HT-29 (cell line): Measurements from ENCODE around the gene GPR61. TPM values are rescaled to one million over a fixed set of nuclear protein-coding genes. Genes with fewer than 3 reads are reported as not detected.

Experiments used
- DNase-seq: peaks from one replicate; pipeline ENCODE4 v3.0.0-alpha.2; 2015; ENCODE audit warnings: low spot score
- total RNA-seq: library from RNA; depleted of rRNA; stranded (reverse); fragments of >200 nt; shearing (Covaris generic); gene quantifications from 2 replicates; pipeline ENCODE4 v1.2.3, GENCODE V29; 2014; rRNA removed

GPR61 gene, protein sequence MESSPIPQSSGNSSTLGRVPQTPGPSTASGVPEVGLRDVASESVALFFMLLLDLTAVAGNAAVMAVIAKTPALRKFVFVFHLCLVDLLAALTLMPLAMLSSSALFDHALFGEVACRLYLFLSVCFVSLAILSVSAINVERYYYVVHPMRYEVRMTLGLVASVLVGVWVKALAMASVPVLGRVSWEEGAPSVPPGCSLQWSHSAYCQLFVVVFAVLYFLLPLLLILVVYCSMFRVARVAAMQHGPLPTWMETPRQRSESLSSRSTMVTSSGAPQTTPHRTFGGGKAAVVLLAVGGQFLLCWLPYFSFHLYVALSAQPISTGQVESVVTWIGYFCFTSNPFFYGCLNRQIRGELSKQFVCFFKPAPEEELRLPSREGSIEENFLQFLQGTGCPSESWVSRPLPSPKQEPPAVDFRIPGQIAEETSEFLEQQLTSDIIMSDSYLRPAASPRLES
- total RNA-seq: 0.18 TPM in 1 of 2 replicates, not detected in the other

GRCh38 chr1:109539676-109540075 is at the start of gene GPR61:
Gene GPR61 (plus strand): TSS chr1:109539872. CDS start chr1:109543023, 3,151 bp downstream.
- no peak for DNase-seq

- DNase-seq: peak; percentile 83
Measured at GRCh38 chr1:109490029-109490933, 49.4 kb upstream of the GPR61 start.

- no peak for DNase-seq
Measured at GRCh38 chr1:109490934-109491302, 48.8 kb upstream of the GPR61 start.

- no peak for DNase-seq
Measured at GRCh38 chr1:109491372-109491771, 48.3 kb upstream of the GPR61 start.

GRCh38 chr1:109492779-109493178 is 46.9 kb upstream of the GPR61 start:
- DNase-seq: no peak

GRCh38 chr1:109493227-109493626 is 46.4 kb upstream of the GPR61 start:
- no peak for DNase-seq

DNA sequence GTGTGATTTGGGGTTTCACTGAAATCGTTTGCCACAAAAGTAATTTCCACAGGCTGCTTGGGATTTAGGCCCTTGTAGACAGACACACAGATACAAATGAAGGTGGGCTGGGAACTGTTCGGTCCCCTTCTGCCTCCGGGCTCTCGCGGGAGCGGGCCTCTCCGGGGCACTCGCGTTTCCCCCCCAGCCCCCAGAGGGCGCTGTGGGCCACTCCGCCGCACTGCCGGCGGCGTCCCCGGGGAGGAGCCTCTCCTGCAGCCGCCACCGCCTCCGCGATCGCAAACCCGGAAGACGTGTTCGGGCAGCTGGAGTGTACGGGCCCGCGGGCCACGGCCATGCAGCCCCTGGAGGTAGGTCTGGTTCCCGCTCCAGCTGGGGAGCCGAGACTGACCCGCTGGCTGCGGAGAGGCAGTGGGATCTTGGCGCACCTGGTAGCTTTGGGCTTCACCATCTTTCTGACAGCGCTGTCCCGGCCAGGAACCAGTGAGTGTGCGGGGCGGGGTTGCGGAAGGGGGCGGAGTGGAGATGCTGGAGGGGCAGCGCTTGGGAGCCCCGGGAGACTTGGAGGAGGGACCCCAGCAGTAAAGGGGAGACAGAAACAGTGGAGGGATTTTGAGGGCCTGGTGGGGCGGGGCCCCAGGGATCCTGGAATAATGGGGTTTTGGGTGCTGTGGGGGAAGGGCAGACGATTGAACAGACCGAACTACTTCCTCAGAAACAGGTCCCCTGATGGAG is 45.7 kb upstream of the GPR61 start, which contains the start of gene CYB561D1:
Gene CYB561D1 (plus strand): TSS at position 290 of the 735 bp plus-strand sequence. CDS start 46 bp downstream, at position 336.
- DNase-seq: peak; percentile 89

DNA sequence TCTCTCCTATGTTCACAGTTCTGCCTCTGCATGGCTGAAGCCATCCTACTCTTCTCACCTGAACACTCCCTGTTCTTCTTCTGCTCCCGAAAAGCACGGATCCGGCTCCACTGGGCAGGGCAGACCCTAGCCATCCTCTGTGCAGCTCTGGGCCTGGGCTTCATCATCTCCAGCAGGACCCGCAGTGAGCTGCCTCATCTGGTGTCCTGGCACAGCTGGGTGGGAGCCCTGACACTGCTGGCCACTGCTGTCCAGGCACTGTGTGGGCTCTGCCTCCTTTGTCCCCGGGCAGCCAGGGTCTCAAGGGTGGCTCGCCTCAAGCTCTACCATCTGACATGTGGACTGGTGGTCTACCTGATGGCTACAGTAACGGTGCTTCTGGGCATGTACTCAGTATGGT is 43.9 kb upstream of the GPR61 start:
- no peak for DNase-seq

- no peak for DNase-seq
Measured at GRCh38 chr1:109497449-109498160, 42.1 kb upstream of the GPR61 start.

- peak; percentile 38 for DNase-seq
Measured at GRCh38 chr1:109498161-109498801, 41.4 kb upstream of the GPR61 start.

GRCh38 chr1:109499081-109499480 is 40.6 kb upstream of the GPR61 start:
- no peak for DNase-seq

DNA sequence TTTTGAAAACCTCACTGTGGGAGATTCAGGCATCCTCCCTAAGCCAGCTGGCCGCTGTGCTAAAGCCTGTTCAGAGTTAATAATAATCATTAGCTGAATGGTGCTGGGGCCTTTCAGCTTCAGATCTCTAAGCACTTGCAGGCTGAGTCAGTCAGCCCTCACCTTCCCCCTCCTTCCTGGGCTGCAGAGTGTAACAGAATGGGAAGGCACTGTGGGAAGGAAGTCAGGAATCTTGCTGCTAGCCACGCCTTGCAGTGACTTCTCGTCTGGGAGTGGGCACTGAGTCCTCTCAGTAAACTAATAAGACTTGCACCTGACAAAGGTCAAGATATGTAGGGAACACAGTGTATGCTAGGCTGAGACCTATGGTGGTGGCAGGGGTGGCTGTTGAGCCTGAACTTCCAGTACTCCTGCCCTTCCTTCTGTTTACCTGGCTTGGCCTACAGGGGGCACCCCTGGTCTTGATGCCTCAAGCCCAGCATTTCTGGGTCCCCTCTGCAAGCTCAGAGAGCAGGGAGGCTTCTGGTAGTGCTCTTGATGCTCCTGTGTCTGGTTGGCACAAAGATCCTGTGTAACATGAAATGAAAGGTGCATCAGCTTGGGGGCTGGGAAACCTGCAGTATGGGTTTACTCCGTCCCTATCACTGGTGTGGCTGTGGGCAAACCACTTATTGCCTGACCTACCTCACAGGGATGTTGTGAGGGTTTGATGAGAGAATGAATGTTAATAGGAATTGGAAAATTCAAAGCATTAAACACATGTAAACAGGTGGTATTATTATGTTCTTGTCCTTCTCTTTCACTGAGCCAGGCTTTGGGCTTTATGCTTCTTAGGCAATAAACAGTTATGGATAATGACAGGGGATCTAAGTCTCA is 39.8 kb upstream of the GPR61 start:
- DNase-seq: peak; percentile 63

GRCh38 chr1:109500941-109501381 is 38.7 kb upstream of the GPR61 start:
- DNase-seq: no peak

DNA sequence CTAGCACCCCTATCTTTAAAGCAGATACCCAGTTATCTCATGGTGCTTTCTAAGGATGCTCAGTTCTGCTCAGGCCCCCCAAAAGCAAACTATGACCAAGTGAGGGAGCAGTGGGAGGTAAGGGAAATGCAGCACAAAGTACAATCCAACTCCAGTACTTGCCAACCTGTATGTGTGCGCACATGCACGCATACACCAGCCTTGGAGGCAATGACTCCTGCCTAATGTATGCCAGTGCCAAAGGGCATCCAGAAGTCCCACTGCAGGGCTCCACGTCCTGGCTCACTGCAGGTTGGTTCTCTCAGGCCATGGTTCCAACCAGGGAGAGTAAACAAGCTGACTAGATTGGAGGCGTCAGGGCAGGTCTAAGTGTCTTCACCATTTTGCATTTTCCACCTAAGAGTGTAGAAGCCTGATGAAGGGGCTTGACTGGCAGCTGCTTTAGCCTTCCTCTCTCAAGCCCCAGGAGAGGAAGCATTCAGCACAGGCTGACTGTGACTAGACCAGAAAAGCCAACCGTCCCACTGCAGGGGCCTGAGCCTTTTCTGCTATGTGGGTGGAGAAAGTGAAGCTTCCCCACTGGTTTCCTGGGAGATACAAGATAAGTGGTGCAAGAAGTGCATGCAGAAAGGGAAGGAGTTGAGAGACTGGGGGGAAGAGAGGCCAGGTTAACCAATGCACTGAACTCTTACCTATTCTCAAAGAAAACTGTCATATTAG is 37.9 kb upstream of the GPR61 start:
- no peak for DNase-seq

DNA sequence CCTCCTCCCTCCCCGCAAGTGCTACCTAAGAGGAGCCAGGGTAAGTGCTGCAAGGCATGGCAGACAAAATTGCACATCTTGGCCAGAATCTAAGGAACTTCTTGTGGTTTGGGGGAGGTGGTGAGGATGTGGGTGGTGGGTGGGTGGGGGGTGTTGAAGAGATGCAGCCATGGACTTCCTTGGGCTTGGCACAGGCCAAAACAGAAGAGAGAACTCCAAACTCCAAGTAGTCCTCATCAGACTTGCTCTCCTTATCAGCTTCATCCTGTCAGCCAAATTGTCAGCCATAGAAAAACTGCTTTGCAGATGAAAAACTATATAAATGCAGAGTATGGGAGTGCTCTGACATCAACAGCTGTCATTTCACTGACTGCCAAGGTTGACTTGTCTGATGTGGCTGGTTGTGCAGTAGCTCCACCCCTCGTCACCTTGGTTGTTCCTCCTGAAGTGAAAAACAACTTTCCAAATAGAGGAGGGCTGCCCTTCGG is 37.3 kb upstream of the GPR61 start:
- no peak for DNase-seq

DNA sequence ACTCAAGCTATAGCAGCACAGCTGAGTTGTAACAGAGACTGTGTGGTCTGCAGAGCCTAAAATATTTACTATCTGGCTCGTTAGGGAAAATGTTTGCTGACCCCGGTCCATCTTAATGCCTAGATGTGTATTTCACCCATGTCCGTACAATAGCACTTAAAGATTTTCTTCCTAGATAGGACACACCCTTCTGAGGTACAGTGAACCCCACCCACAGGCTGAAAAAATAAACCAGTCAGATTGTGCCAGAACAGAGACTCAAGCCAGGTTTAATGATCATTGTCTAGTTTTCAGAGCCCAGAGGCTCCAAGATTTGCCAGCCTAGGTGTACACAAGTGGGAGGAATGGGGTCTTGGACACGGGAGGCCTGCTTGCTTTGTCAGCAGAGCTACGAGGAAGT is 35.7 kb upstream of the GPR61 start:
- no peak for DNase-seq

DNA sequence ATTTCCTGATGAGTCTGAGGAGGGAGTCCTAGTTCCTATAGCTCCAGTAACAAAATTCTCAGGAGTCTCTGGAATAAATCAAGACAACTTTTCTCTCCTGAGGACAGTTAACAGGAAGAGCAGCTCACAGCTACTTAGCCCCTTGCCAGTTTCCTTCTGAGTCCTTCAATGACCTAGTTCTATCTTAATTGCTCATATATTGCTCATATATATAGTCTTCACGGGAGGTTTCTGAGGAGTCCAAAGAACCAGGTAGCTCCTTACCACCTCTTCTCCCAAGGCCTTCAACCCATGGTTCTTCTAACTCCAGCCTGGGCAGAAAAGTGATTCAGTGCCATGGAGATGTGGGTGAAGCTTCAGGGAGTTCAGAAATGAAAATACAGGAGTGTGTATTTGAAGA is 34.7 kb upstream of the GPR61 start:
- DNase-seq: no peak
